H9 (cell line): ENCODE data around the gene DSCAM. TPM values are rescaled to one million over a fixed set of nuclear protein-coding genes. Genes with fewer than 3 reads are reported as not detected.

ENCODE experiments used
- DNase-seq: peaks from one replicate; pipeline ENCODE4 v3.0.0-alpha.2; 2017
- H2AFZ ChIP-seq: one replicate; pipeline ENCODE4 v1.6.1; 2013; ENCODE audit warnings: mild to moderate bottlenecking, low read length, control low read depth, moderate library complexity
- H2AK5ac ChIP-seq: 2 replicates; pipeline ENCODE4 v1.6.1; 2013; ENCODE audit warnings: low read length, control low read depth, mixed read lengths; ENCODE audit not compliant: insufficient read length
- H2BK120ac ChIP-seq: one replicate; pipeline ENCODE4 v1.6.1; 2013; ENCODE audit warnings: low read depth, mild to moderate bottlenecking, low read length, control low read depth, inconsistent platforms; ENCODE audit not compliant: poor library complexity, severe bottlenecking
- H2BK12ac ChIP-seq: 2 replicates; pipeline ENCODE4 v1.6.1; 2013; ENCODE audit warnings: low read length, control low read depth, mixed read lengths, low read depth; ENCODE audit not compliant: insufficient read length
- H2BK15ac ChIP-seq: 2 replicates; pipeline ENCODE4 v1.6.1; 2013; ENCODE audit warnings: low read depth, low read length, control low read depth
- H2BK20ac ChIP-seq: one replicate; pipeline ENCODE4 v1.6.1; 2013; ENCODE audit warnings: low read depth, mild to moderate bottlenecking, low read length, control low read depth, inconsistent platforms; ENCODE audit not compliant: poor library complexity, severe bottlenecking
- H2BK5ac ChIP-seq: 2 replicates; pipeline ENCODE4 v1.6.1; 2013; ENCODE audit warnings: low read length, control low read depth, mixed read lengths; ENCODE audit not compliant: insufficient read length
- H3K14ac ChIP-seq: 2 replicates; pipeline ENCODE4 v1.6.1; 2013; ENCODE audit warnings: low read length, control low read depth; ENCODE audit not compliant: insufficient read depth
- H3K18ac ChIP-seq: 2 replicates; pipeline ENCODE4 v1.6.1; 2013; ENCODE audit warnings: low read depth, mild to moderate bottlenecking, mixed read lengths, low read length, control low read depth; ENCODE audit not compliant: insufficient read length
- H3K23ac ChIP-seq: 2 replicates; pipeline ENCODE4 v1.6.1; 2013; ENCODE audit warnings: low read length, control low read depth, mixed read lengths, low read depth; ENCODE audit not compliant: insufficient read length
- H3K23me2 ChIP-seq: 2 replicates; pipeline ENCODE4 v1.6.1; 2013; ENCODE audit warnings: low read depth, mild to moderate bottlenecking, mixed read lengths, low read length, control low read depth; ENCODE audit not compliant: insufficient read length, poor library complexity, severe bottlenecking
- H3K27ac ChIP-seq: 2 replicates; pipeline ENCODE4 v1.5.1; 2013; ENCODE audit warnings: low read length, control low read depth, mixed read lengths, low read depth; ENCODE audit not compliant: insufficient read length
- H3K27me3 ChIP-seq: 2 replicates; pipeline ENCODE4 v1.6.1; 2013; ENCODE audit warnings: low read length, control low read depth, inconsistent platforms; ENCODE audit not compliant: insufficient read depth
- H3K4ac ChIP-seq: 2 replicates; pipeline ENCODE4 v1.6.1; 2013; ENCODE audit warnings: low read depth, mild to moderate bottlenecking, control low read depth, inconsistent platforms, low read length, moderate library complexity
- H3K4me1 ChIP-seq: 2 replicates; pipeline ENCODE4 v1.6.1; 2013; ENCODE audit warnings: low read length, control low read depth, inconsistent platforms; ENCODE audit not compliant: insufficient read depth
- H3K4me2 ChIP-seq: 2 replicates; pipeline ENCODE4 v1.6.1; 2013; ENCODE audit warnings: low read length, control low read depth, mixed read lengths; ENCODE audit not compliant: insufficient read length, insufficient read depth
- H3K56ac ChIP-seq: 2 replicates; pipeline ENCODE4 v1.6.1; 2013; ENCODE audit warnings: low read depth, mild to moderate bottlenecking, mixed read lengths, low read length, control low read depth; ENCODE audit not compliant: insufficient read length
- H3K79me1 ChIP-seq: 2 replicates; pipeline ENCODE4 v1.6.1; 2013; ENCODE audit warnings: low read depth, mild to moderate bottlenecking, moderate library complexity, low read length, control low read depth, inconsistent platforms; ENCODE audit not compliant: insufficient read depth, poor library complexity, severe bottlenecking
- H3K79me2 ChIP-seq: 2 replicates; pipeline ENCODE4 v1.6.1; 2013; ENCODE audit warnings: low read length, control low read depth, inconsistent platforms; ENCODE audit not compliant: insufficient read depth
- H3K9ac ChIP-seq: 2 replicates; pipeline ENCODE4 v1.6.1; 2013; ENCODE audit warnings: low read length, control low read depth, mixed read lengths; ENCODE audit not compliant: insufficient read length; ENCODE audit errors: extremely low read depth
- H3K9me3 ChIP-seq: one replicate; pipeline ENCODE4 v1.6.1; 2013; ENCODE audit warnings: low read depth, low read length, inconsistent platforms; ENCODE audit not compliant: control insufficient read depth
- H3T11ph ChIP-seq: one replicate; pipeline ENCODE4 v1.6.1; 2013; ENCODE audit warnings: mild to moderate bottlenecking, low read length, control low read depth, inconsistent platforms
- H4K20me1 ChIP-seq: one replicate; pipeline ENCODE4 v1.6.1; 2013; ENCODE audit not compliant: control insufficient read depth, insufficient read length, insufficient read depth
- H4K5ac ChIP-seq: 2 replicates; pipeline ENCODE4 v1.6.1; 2013; ENCODE audit warnings: low read depth, mild to moderate bottlenecking, mixed read lengths, low read length, control low read depth; ENCODE audit not compliant: insufficient read length
- H4K8ac ChIP-seq: replicated peaks from 2 replicates; pipeline ENCODE4 v1.6.1; 2013; ENCODE audit warnings: low read length, control low read depth, mixed read lengths, low read depth; ENCODE audit not compliant: insufficient read length
- H4K91ac ChIP-seq: 2 replicates; pipeline ENCODE4 v1.6.1; 2013; ENCODE audit warnings: low read depth, mild to moderate bottlenecking, moderate library complexity, mixed read lengths, low read length, control low read depth; ENCODE audit not compliant: insufficient read length
- H3K27ac Mint-ChIP-seq, 3 experiments: 2 replicates in 2 of 3; 3 replicates in 1 of 3; pipeline ENCODE4 v1.8.0; 2020 to 2021; ENCODE audit warnings: mixed read lengths in 3 of 3, mild to moderate bottlenecking in 1 of 3, moderate library complexity in 1 of 3
- H3K27me3 Mint-ChIP-seq: 2 replicates; pipeline ENCODE4 v1.8.0; 2021; ENCODE audit warnings: low read depth, mild to moderate bottlenecking, moderate library complexity, mixed read lengths
- H3K36me3 Mint-ChIP-seq, 3 experiments: 2 replicates in 2 of 3; 3 replicates in 1 of 3; pipeline ENCODE4 v1.8.0; 2020 to 2021; ENCODE audit warnings: low read depth in 3 of 3, mixed read lengths in 3 of 3; ENCODE audit not compliant: insufficient read depth in 1 of 3
- H3K4me1 Mint-ChIP-seq, 2 experiments: 2 replicates each; pipeline ENCODE4 v1.8.0; 2020; ENCODE audit warnings: mixed read lengths in 2 of 2
- H3K4me3 Mint-ChIP-seq, 2 experiments: 2 replicates in 1 of 2; 3 replicates in 1 of 2; pipeline ENCODE4 v1.8.0; 2020 to 2021; ENCODE audit warnings: mild to moderate bottlenecking in 2 of 2, mixed read lengths in 2 of 2, moderate library complexity in 1 of 2
- H3K9me3 Mint-ChIP-seq, 2 experiments: 2 replicates in 1 of 2; 3 replicates in 1 of 2; pipeline ENCODE4 v1.8.0; 2020; ENCODE audit warnings: mild to moderate bottlenecking in 2 of 2, mixed read lengths in 2 of 2, moderate library complexity in 1 of 2
- WGBS: extraction: QIAGEN DNeasy Blood & Tissue Kit; methylation state at CpG from one replicate; pipeline ENCODE4 v1.1.7; 2013; ENCODE audit warnings: missing lambda C conversion rate, low lambda C conversion rate, mixed read lengths; ENCODE audit not compliant: insufficient read length; ENCODE audit errors: extremely low coverage; 5-methylcytosine and 5-hydroxymethylcytosine counted together
- total RNA-seq: library from RNA; stranded (reverse); gene quantifications from 2 replicates; pipeline ENCODE4 v1.2.1, GENCODE V29; 2021
- TF ChIP-seq, protein P1 (sequence below): fragments of 200-600 bp; sonication (generic); conservative IDR thresholded peaks from 3 replicates; pipeline ENCODE4 v1.8.0; 2021; ENCODE audit warnings: antibody characterized with exemption, mild to moderate bottlenecking

The DSCAM gene
- total RNA-seq, 1 experiment from 2014 or later: 0.17 TPM

DNA sequence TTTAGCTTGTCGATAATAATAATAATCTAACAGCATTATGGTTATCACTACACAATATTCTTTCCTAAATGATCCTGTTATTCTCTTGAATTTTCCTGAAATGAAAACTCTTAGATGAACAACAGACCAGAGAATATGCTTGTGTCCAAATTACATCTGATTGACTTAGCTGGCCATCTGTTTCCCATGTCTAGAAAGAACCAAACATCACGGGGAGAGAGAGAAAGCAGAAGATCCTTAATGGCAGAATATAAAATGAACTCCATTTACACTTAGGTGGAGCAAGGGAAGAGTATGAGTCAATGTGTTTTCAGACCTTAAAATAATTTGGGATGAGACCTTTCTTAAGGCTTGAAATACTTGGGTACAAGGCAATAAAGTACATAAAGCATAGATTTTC lies 162.2 kb downstream of the DSCAM start:
- no peak overlapping the region for H3K4ac ChIP-seq
- no peak overlapping the region for H3K23ac ChIP-seq
- H3K4me1 ChIP-seq: peaks cover 3% of the 10 kb centered on the region; the same call in 1 of the 2 replicates
- H2BK20ac ChIP-seq: no peak overlapping the region
- no peaks in the 10 kb centered on the region for H3K27me3 Mint-ChIP-seq
- peaks cover 11 to 30% of the 10 kb centered on the region in 2 experiments for H3K4me1 Mint-ChIP-seq
- H3K27me3 ChIP-seq: no peaks in the 10 kb centered on the region
- H3K36me3 Mint-ChIP-seq: no peaks in the 10 kb centered on the region
- no peak overlapping the region for H3K4me2 ChIP-seq
- H3K9me3 Mint-ChIP-seq: no peaks in the 10 kb centered on the region; a peak in 1 of 5 replicates
- no peak overlapping the region for H3K18ac ChIP-seq
- no peaks in the 10 kb centered on the region for H3K9me3 ChIP-seq
- no peaks in the 10 kb centered on the region for H3K23me2 ChIP-seq
- H2BK120ac ChIP-seq: no peak overlapping the region
- no peak overlapping the region for H4K8ac ChIP-seq
- H3K79me1 ChIP-seq: no peaks in the 10 kb centered on the region
- H4K20me1 ChIP-seq: no peaks in the 10 kb centered on the region
- H3K27ac ChIP-seq: no peak overlapping the region
- no peak overlapping the region for H2AK5ac ChIP-seq
- TF ChIP-seq, protein P1, sequence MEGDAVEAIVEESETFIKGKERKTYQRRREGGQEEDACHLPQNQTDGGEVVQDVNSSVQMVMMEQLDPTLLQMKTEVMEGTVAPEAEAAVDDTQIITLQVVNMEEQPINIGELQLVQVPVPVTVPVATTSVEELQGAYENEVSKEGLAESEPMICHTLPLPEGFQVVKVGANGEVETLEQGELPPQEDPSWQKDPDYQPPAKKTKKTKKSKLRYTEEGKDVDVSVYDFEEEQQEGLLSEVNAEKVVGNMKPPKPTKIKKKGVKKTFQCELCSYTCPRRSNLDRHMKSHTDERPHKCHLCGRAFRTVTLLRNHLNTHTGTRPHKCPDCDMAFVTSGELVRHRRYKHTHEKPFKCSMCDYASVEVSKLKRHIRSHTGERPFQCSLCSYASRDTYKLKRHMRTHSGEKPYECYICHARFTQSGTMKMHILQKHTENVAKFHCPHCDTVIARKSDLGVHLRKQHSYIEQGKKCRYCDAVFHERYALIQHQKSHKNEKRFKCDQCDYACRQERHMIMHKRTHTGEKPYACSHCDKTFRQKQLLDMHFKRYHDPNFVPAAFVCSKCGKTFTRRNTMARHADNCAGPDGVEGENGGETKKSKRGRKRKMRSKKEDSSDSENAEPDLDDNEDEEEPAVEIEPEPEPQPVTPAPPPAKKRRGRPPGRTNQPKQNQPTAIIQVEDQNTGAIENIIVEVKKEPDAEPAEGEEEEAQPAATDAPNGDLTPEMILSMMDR: no peak
- H2AFZ ChIP-seq: no peak overlapping the region
- no peak overlapping the region for H3K4me3 Mint-ChIP-seq
- no peak overlapping the region for H3T11ph ChIP-seq
- no peaks in the 10 kb centered on the region for H3K79me2 ChIP-seq
- H3K56ac ChIP-seq: no peak overlapping the region
- no peak overlapping the region for H2BK12ac ChIP-seq
- no peak overlapping the region for H2BK5ac ChIP-seq
- H4K5ac ChIP-seq: no peak overlapping the region
- H4K91ac ChIP-seq: no peak overlapping the region
- H2BK15ac ChIP-seq: no peak overlapping the region
- no peak overlapping the region for H3K14ac ChIP-seq
- H3K27ac Mint-ChIP-seq: no peak overlapping the region
- DNase-seq: no peak
- no peak overlapping the region for H3K9ac ChIP-seq
- WGBS: no CpG with 5 or more reads among the region's 2 CpGs
